Raji (cell line): ENCODE data around the gene DGLUCY.

Experiments
- POLR2A ChIP-seq: IDR thresholded peaks from 2 replicates; pipeline ENCODE4 v1.6.1; 2011; ENCODE audit warnings: low read depth, low read length, control low read depth; ENCODE audit not compliant: insufficient read depth

DGLUCY gene

DNA sequence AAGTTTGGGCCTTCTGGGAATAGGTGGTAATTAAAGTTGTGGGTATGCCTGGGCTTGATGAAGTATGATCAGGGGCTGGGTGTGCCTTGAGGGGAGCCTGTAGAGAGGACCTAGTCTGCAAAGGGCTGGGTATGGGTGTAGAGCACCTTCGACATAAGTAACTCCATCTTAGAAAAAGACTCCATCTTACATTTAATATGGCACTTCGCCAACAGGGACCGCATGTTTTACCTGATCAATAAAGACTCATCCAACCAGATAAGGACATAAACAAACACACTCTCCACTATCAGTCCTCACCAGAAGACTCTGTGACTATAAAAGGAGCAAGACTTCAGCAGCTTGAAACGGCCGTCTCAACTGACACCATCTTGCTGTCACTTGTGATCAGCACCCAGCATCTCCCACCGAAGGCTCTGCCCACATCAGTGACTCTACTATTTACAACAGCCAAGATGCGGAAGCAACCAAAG lies 154.1 kb downstream of the DGLUCY start:
- TF ChIP-seq POLR2A = no peak

DNA sequence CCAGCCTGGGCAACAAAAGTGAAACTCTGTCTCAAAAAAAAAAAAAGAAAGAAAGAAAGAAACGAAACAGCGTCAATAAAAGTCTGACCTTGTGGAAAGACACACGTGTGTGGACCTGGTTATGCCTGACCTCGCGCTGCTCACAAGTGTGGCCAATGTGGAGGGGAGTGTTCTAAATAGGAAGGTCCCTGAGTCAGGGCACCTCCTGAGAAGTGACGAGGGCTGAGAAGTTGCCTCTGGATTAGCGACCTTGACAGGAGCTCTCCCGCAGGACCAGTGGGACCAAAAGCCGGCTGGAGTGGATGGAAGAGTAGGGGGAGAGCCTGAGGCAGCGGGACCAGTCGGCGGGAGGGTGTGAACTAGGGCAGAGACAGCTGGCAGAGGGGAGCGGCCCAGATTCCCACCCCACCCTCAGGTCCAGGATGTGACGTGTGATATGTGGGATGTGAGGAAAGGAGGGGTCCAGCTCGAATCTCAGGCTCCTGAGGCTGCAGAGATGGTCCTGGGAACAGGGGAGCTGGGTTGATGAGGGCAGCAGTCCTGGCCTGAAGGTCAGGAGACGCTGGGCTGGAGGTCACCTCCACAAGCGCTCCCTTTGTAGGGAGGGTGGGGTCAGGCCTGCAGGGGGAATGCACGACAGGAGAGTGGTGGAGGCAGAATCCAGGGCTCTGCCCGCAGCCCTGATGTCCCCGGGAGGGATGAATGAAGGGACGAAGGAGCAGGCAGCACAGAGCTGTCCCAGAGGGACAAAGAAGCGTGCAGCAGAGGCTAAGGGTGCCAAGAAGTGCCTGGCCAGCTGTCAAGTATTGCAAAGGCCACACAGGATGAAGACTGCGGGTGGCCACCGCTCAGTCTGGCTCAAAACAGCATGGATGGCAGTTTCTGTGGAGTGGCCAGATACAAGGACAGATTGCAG lies 155.5 kb downstream of the DGLUCY start:
- no peak for TF ChIP-seq POLR2A

GRCh38 chr14:91270188-91270587 lies 156.3 kb downstream of the DGLUCY start:
- TF ChIP-seq POLR2A = no peak

GRCh38 chr14:91270619-91271018 lies 156.7 kb downstream of the DGLUCY start:
- no peak for TF ChIP-seq POLR2A

- TF ChIP-seq POLR2A = no peak
Measured at GRCh38 chr14:91271639-91272038, 157.8 kb downstream of the DGLUCY start.

DNA sequence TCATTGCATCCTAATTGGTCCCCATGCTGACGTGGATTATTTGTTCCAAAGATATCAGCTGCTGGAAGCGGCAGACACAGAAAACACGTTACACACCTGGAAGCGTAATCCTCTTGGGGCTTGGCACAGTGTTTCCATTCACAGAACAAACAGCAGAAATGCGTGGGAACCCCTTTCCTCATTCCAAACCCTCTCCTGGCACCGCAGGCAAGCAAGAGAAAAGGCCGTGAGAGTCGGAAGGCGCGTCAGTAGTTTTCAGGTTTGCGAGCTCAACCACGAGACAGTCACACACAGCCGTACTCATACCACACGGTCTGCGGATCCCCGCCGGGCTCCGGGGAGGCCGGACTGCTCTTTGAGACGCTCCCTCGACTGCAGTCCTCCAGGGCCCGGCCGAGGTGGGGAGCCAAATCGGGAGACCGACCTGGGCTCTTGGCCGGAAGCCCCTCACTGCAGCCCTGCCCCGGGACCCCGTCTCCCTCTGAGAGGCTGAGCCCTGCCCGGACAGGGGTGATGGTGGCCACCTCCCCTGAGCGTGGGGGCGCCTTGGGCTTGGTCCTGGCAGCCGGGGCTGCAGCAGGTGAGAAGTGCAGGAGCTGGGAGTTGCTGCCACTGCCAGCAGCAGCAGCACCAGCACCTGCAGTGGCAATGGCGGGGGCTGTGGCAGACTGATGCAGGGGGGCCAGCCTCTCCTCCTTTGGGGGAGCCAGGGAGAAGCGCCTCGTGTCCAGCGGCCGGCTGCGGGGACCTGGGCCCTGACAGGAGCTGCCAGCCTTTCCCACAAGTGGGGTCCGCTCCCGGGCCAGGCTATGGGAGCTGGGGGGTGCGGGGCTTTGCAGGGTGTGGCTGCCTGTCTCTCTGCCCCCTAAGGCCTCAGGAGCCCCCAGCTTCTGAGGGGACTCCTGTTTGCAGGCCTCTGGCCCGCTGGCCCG lies 158.7 kb downstream of the DGLUCY start:
- TF ChIP-seq POLR2A = no peak

GRCh38 chr14:91273273-91273884 lies 159.5 kb downstream of the DGLUCY start:
- TF ChIP-seq POLR2A = no peak

DNA sequence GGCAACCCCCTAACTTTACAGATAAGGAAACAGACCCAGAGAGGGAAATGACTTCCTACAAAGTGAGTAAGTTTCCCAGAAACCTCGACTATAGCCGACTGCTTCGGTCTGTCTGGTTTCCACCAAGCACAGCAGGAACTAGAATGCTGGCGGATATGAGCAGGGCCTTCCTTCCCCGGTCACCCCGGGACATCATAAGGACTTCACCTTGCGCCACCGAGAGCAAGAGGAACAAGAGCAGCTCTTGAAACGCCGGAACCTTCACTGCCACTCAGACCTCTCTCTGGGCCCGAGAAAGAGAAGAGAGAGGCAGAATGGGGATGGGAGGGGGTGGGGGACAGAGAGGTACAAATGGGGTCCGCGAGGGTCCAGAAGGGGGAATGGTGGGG lies 160.0 kb downstream of the DGLUCY start:
- TF ChIP-seq POLR2A = no peak

DNA sequence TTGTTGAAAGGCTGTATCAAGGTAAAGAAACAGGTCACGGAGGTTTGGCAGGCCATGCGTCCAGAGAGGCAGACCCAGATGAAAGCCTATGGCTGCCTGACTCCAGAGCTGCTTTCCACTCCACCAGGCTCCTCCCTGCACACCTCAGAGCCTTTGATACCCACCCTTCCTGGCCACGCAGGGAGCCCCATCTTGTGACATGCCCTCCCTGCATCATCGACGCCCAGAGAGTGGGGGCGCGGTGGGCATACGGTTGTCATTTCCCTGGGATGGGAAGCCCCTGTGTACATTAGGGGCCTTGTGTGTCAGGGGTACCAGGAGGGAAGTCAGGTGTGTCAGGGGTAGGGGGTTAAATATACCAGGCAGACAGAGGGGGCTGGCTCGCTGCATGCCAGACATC lies 160.9 kb downstream of the DGLUCY start:
- no peak for TF ChIP-seq POLR2A
